ENCODE data around the gene SCNN1A. TPM values are rescaled to one million over a fixed set of nuclear protein-coding genes. Genes with fewer than 3 reads are reported as not detected.

SCNN1A gene
- total RNA-seq, 4 donors from 2014 or later = 88.9 to 266 (median 111) TPM

DNA sequence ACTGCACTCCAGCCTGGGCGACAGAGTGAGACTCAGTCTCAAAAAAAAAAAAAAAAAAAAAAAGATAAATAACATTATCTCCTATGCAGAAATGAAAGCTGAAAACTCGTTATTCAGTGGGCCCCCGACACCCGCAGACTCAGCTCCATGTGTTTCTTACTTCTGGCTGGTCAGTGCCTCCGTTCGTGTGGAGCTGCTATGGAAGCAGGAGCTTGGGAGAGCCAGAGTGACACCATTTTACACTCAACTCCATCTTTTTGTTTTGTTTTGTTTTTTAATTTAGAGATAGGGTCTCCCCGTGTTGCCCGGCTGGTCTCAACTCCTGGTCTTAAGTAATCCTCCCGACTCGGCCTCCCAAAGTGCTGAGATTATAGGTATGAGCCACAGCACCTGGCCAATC is 78.2 kb downstream of the SCNN1A start:
- intact Hi-C loops (cut with DNase I) = no loop called here
- Histone ChIP-seq H3K36me3 (no peaks in the 10 kb centered on the region), H3K4me1 (peaks cover 15 to 40% (median 20%) of the 10 kb centered on the region in 3 donors), H3K27ac (no peak overlapping the region), H3K4me3 (no peak overlapping the region), H3K9me3 (no peaks in the 10 kb centered on the region), H3K27me3 (no peaks in the 10 kb centered on the region)
- TF ChIP-seq POLR2A (IDR thresholded peaks at IDR 0.05) = no peak
- TF ChIP-seq, protein P1, sequence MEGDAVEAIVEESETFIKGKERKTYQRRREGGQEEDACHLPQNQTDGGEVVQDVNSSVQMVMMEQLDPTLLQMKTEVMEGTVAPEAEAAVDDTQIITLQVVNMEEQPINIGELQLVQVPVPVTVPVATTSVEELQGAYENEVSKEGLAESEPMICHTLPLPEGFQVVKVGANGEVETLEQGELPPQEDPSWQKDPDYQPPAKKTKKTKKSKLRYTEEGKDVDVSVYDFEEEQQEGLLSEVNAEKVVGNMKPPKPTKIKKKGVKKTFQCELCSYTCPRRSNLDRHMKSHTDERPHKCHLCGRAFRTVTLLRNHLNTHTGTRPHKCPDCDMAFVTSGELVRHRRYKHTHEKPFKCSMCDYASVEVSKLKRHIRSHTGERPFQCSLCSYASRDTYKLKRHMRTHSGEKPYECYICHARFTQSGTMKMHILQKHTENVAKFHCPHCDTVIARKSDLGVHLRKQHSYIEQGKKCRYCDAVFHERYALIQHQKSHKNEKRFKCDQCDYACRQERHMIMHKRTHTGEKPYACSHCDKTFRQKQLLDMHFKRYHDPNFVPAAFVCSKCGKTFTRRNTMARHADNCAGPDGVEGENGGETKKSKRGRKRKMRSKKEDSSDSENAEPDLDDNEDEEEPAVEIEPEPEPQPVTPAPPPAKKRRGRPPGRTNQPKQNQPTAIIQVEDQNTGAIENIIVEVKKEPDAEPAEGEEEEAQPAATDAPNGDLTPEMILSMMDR (IDR thresholded peaks at IDR 0.05) = no peak
- 87 to 89% methylated on average over 9 to 10 of the region's 10 CpGs for WGBS, 2 donors
- DNase-seq = no peak

Small RNA genes lying within 50 kb of the gene (small RNA-seq; reads per million reads assigned to genes)
- gene RN7SL391P = 0 reads per million in 4 donors

Other genes with a start within 250 kb of the SCNN1A start
- gene CD9, start 175.2 kb downstream of the SCNN1A start, total RNA-seq = 1,000 to 10,000 TPM in 1 of 4 donors, 100 to 1,000 TPM in 3; 464 to 1,007 (median 773) TPM
- 10 to 100 TPM; 13.9 to 61.7 (median 29.2) TPM for gene PLEKHG6, start 64.9 kb downstream of the SCNN1A start, total RNA-seq
- gene TNFRSF1A, start 33.5 kb downstream of the SCNN1A start, total RNA-seq = 100 to 1,000 TPM; 121 to 190 (median 134) TPM
- 100 to 1,000 TPM in 3 of 4 donors, 10 to 100 TPM in 1; 98.2 to 171 (median 136) TPM for gene LTBR, start 8.6 kb upstream of the SCNN1A start, total RNA-seq
- 1 to 10 TPM in 3 of 4 donors, under 1 TPM in 1; 0.49 to 4.2 (median 2.9) TPM for gene CD27, start 69.4 kb upstream of the SCNN1A start, total RNA-seq
- 10 to 100 TPM in 3 of 4 donors, 1 to 10 TPM in 1; 7.7 to 25.6 (median 18.2) TPM for gene TAPBPL, start 76.5 kb upstream of the SCNN1A start, total RNA-seq
- gene VAMP1, start 95.1 kb upstream of the SCNN1A start, total RNA-seq = 1 to 10 TPM; 1.2 to 9.1 (median 5.1) TPM
- gene MRPL51, start 117.7 kb upstream of the SCNN1A start, total RNA-seq = 10 to 100 TPM; 36.3 to 95.5 (median 72.6) TPM
- 10 to 100 TPM; 25.6 to 73.2 (median 55.9) TPM for gene NCAPD2, start 118.5 kb upstream of the SCNN1A start, total RNA-seq
- gene GAPDH, start 159.0 kb upstream of the SCNN1A start, total RNA-seq = 1,000 to 10,000 TPM; 2,526 to 4,151 (median 3,597) TPM
- 1 to 10 TPM in 3 of 4 donors, under 1 TPM in 1; 0.76 to 7.4 (median 2.7) TPM for gene IFFO1, start 180.5 kb upstream of the SCNN1A start, total RNA-seq
- 10 to 100 TPM; 36.0 to 51.9 (median 48.2) TPM for gene NOP2, start 192.7 kb upstream of the SCNN1A start, total RNA-seq
- 100 to 1,000 TPM; 116 to 165 (median 127) TPM for gene CHD4, start 231.8 kb upstream of the SCNN1A start, total RNA-seq